Activated naive CD4-positive, alpha-beta T cell treated with anti-CD3 and anti-CD28 coated beads for 36 hours (primary cell): ENCODE results near the gene MRPS22. TPM values are rescaled to one million over a fixed set of nuclear protein-coding genes. Genes with fewer than 3 reads are reported as not detected.

Source experiments
- CTCF ChIA-PET: fragments of 350-600 bp; sonication (Branson Sonifier 250); formaldehyde crosslinking; loops from one replicate; lab custom pipeline; 2021; ENCODE audit warnings: antibody characterized with exemption; lab: Charles Lee
- DNase-seq: peaks from one replicate; pipeline ENCODE4 v3.0.0-alpha.2; 2020
- H3K27ac Mint-ChIP-seq: one replicate; pipeline ENCODE4 v1.8.0; 2021; ENCODE audit warnings: mild to moderate bottlenecking, mixed read lengths
- H3K27me3 Mint-ChIP-seq: one replicate; pipeline ENCODE4 v1.8.0; 2021; ENCODE audit warnings: low read depth, mixed read lengths
- H3K36me3 Mint-ChIP-seq: one replicate; pipeline ENCODE4 v1.8.0; 2021; ENCODE audit warnings: low read depth, mixed read lengths
- H3K4me1 Mint-ChIP-seq: one replicate; pipeline ENCODE4 v1.8.0; 2021; ENCODE audit warnings: low read depth, mixed read lengths
- H3K4me3 Mint-ChIP-seq: one replicate; pipeline ENCODE4 v1.8.0; 2021; ENCODE audit warnings: mild to moderate bottlenecking, moderate library complexity, mixed read lengths
- H3K9me3 Mint-ChIP-seq: one replicate; pipeline ENCODE4 v1.8.0; 2021; ENCODE audit warnings: mixed read lengths
- intact Hi-C: fragments of 100-400 bp; cut with micrococcal nuclease; formaldehyde crosslinking; loops from one replicate; pipeline ENCODE4 v1.15.1; 2023
- total RNA-seq, 2 experiments: library from RNA; stranded (reverse); gene quantifications; one replicate each; pipeline ENCODE4 v1.2.3, GENCODE V29; 2021

The MRPS22 gene
- total RNA-seq, 2 experiments from 2014 or later: 66.8 to 69.1 TPM

- intact Hi-C loops: no loop called here
- Mint-ChIP-seq H3K4me1 (no peaks in the 10 kb centered on the region), H3K27ac (no peak overlapping the region), H3K9me3 (no peaks in the 10 kb centered on the region), H3K4me3 (no peak overlapping the region), H3K36me3 (no peaks in the 10 kb centered on the region), H3K27me3 (no peaks in the 10 kb centered on the region)
- CTCF ChIA-PET: interaction anchor here (1.0 kb wide), 2 partner anchors 24 to 192 kb away, joined by 3 to 4 read pairs; no protein-coding TSS in a partner anchor
- no peak for DNase-seq
These were observed 39.4 kb upstream of the MRPS22 start for GRCh38 chr3:139304383-139304782.

GRCh38 chr3:139306078-139306477, 37.7 kb upstream of the MRPS22 start:
- Mint-ChIP-seq H3K27ac (no peak overlapping the region), H3K4me3 (no peak overlapping the region), H3K36me3 (no peaks in the 10 kb centered on the region), H3K27me3 (no peaks in the 10 kb centered on the region), H3K4me1 (no peaks in the 10 kb centered on the region), H3K9me3 (no peaks in the 10 kb centered on the region)
- CTCF ChIA-PET: interaction anchor here (0.6 kb wide), 1 partner anchor 345 kb away, joined by 5 read pairs; no protein-coding TSS in a partner anchor
- intact Hi-C loops: no loop called here
- no peak for DNase-seq

- CTCF ChIA-PET: no interaction called here
- H3K4me1 Mint-ChIP-seq: no peaks in the 10 kb centered on the region
- no peak for DNase-seq
- H3K27ac Mint-ChIP-seq: no peak overlapping the region
- no peaks in the 10 kb centered on the region for H3K27me3 Mint-ChIP-seq
- no peak overlapping the region for H3K4me3 Mint-ChIP-seq
- no peaks in the 10 kb centered on the region for H3K9me3 Mint-ChIP-seq
- intact Hi-C loops: no loop called here
- H3K36me3 Mint-ChIP-seq: no peaks in the 10 kb centered on the region
These were observed 36.7 kb upstream of the MRPS22 start for GRCh38 chr3:139307072-139307491.

- Mint-ChIP-seq H3K9me3 (no peaks in the 10 kb centered on the region), H3K4me1 (no peaks in the 10 kb centered on the region), H3K36me3 (no peaks in the 10 kb centered on the region), H3K27me3 (no peaks in the 10 kb centered on the region), H3K4me3 (no peak overlapping the region), H3K27ac (no peak overlapping the region)
- DNase-seq: no peak
- intact Hi-C loops: no loop called here
- CTCF ChIA-PET: no interaction called here
These were observed 35.9 kb upstream of the MRPS22 start for GRCh38 chr3:139307601-139308555.

GRCh38 chr3:139308560-139308959, 35.3 kb upstream of the MRPS22 start:
- H3K4me1 Mint-ChIP-seq: no peaks in the 10 kb centered on the region
- H3K9me3 Mint-ChIP-seq: no peaks in the 10 kb centered on the region
- no peak overlapping the region for H3K4me3 Mint-ChIP-seq
- CTCF ChIA-PET: no interaction called here
- H3K27me3 Mint-ChIP-seq: no peaks in the 10 kb centered on the region
- intact Hi-C loops: no loop called here
- no peaks in the 10 kb centered on the region for H3K36me3 Mint-ChIP-seq
- DNase-seq: no peak
- no peak overlapping the region for H3K27ac Mint-ChIP-seq

- Mint-ChIP-seq H3K27me3 (peaks cover 4% of the 10 kb centered on the region), H3K9me3 (no peaks in the 10 kb centered on the region), H3K4me1 (no peaks in the 10 kb centered on the region), H3K27ac (no peak overlapping the region), H3K4me3 (no peak overlapping the region), H3K36me3 (no peaks in the 10 kb centered on the region)
- intact Hi-C loops: no loop called here
- DNase-seq: no peak
- CTCF ChIA-PET: no interaction called here
These were observed 34.7 kb upstream of the MRPS22 start for GRCh38 chr3:139309061-139309591.

- CTCF ChIA-PET: no interaction called here
- intact Hi-C loops: no loop called here
- no peaks in the 10 kb centered on the region for H3K4me1 Mint-ChIP-seq
- no peaks in the 10 kb centered on the region for H3K9me3 Mint-ChIP-seq
- no peak overlapping the region for H3K27ac Mint-ChIP-seq
- H3K27me3 Mint-ChIP-seq: peaks cover 7% of the 10 kb centered on the region
- no peak for DNase-seq
- no peaks in the 10 kb centered on the region for H3K36me3 Mint-ChIP-seq
- H3K4me3 Mint-ChIP-seq: no peak overlapping the region
These were observed 33.9 kb upstream of the MRPS22 start for GRCh38 chr3:139309880-139310279.

- no peaks in the 10 kb centered on the region for H3K36me3 Mint-ChIP-seq
- peaks cover 8% of the 10 kb centered on the region for H3K27me3 Mint-ChIP-seq
- H3K9me3 Mint-ChIP-seq: no peaks in the 10 kb centered on the region
- CTCF ChIA-PET: interaction anchor here (0.9 to 1.1 kb wide), 3 partner anchors 9 to 198 kb away, joined by 3 to 4 read pairs (median 4); no protein-coding TSS in a partner anchor
- H3K27ac Mint-ChIP-seq: no peak overlapping the region
- DNase-seq: no peak
- no peak overlapping the region for H3K4me3 Mint-ChIP-seq
- intact Hi-C loops: no loop called here
- H3K4me1 Mint-ChIP-seq: no peaks in the 10 kb centered on the region
These were observed 33.3 kb upstream of the MRPS22 start for GRCh38 chr3:139310474-139310933.

- Mint-ChIP-seq H3K4me3 (no peak overlapping the region), H3K27ac (no peak overlapping the region), H3K27me3 (peaks cover 15% of the 10 kb centered on the region), H3K4me1 (no peaks in the 10 kb centered on the region), H3K36me3 (no peaks in the 10 kb centered on the region), H3K9me3 (no peaks in the 10 kb centered on the region)
- intact Hi-C loops: no loop called here
- CTCF ChIA-PET: no interaction called here
- DNase-seq: no peak
These were observed 32.3 kb upstream of the MRPS22 start for GRCh38 chr3:139311557-139311956.

GRCh38 chr3:139312416-139312815, 31.4 kb upstream of the MRPS22 start:
- Mint-ChIP-seq H3K27me3 (peaks cover 17% of the 10 kb centered on the region), H3K27ac (no peak overlapping the region), H3K36me3 (no peaks in the 10 kb centered on the region), H3K9me3 (no peaks in the 10 kb centered on the region), H3K4me3 (no peak overlapping the region), H3K4me1 (no peaks in the 10 kb centered on the region)
- DNase-seq: no peak
- CTCF ChIA-PET: no interaction called here
- intact Hi-C loops: no loop called here

- CTCF ChIA-PET: interaction anchor here (0.6 kb wide), 1 partner anchor 811 kb away, joined by 4 read pairs; no protein-coding TSS in a partner anchor
- no peak for DNase-seq
- intact Hi-C loops: no loop called here
- Mint-ChIP-seq H3K4me1 (no peaks in the 10 kb centered on the region), H3K27ac (no peak overlapping the region), H3K4me3 (no peak overlapping the region), H3K36me3 (no peaks in the 10 kb centered on the region), H3K27me3 (peaks cover 19% of the 10 kb centered on the region), H3K9me3 (no peaks in the 10 kb centered on the region)
These were observed 30.9 kb upstream of the MRPS22 start for GRCh38 chr3:139312959-139313358.

GRCh38 chr3:139313921-139314320, 29.9 kb upstream of the MRPS22 start:
- Mint-ChIP-seq H3K4me1 (no peaks in the 10 kb centered on the region), H3K27ac (no peak overlapping the region), H3K9me3 (no peaks in the 10 kb centered on the region), H3K36me3 (no peaks in the 10 kb centered on the region), H3K27me3 (peaks cover 22% of the 10 kb centered on the region), H3K4me3 (no peak overlapping the region)
- intact Hi-C loops: no loop called here
- DNase-seq: no peak
- CTCF ChIA-PET: no interaction called here
